ENCODE measurements around the gene HDAC5. TPM values are rescaled to one million over a fixed set of nuclear protein-coding genes. Genes with fewer than 3 reads are reported as not detected.
"Not testable (repeated sequence)": the region's sequence is repeated elsewhere in the genome, so short reads cannot be mapped to it uniquely, and the experiment has no call there.

Gene HDAC5
- total RNA-seq, 1 experiment from 2014 or later = 22.4 TPM

GRCh38 chr17:44106801-44107200 lies 16.6 kb downstream of the HDAC5 start:
- BruUV-seq (replicated peaks) = no TSS peak
- intact Hi-C loops (cut with micrococcal nuclease; ENCODE audit: unreplicated experiment) = no loop called here
- CTCF ChIA-PET = interaction anchor here (0.6 to 0.9 kb wide), 4 partner anchors 9 to 328 kb away, joined by 3 to 6 read pairs (median 4); partner anchors contain the start of gene DUSP3
- no peak for TF ChIP-seq CTCF (IDR thresholded peaks at IDR 0.05; ENCODE audit: unreplicated experiment)
- Mint-ChIP-seq H3K36me3 (ENCODE audit: insufficient read depth, unreplicated experiment) (peaks cover 9% of the 10 kb centered on the region), H3K27ac (ENCODE audit: unreplicated experiment) (no peak overlapping the region), H3K27me3 (ENCODE audit: unreplicated experiment) (no peaks in the 10 kb centered on the region), H3K9me3 (ENCODE audit: low read depth, unreplicated experiment) (no peaks in the 10 kb centered on the region), H3K4me1 (ENCODE audit: low read depth, unreplicated experiment) (peaks cover 9% of the 10 kb centered on the region), H3K4me3 (ENCODE audit: low read depth, unreplicated experiment) (no peak overlapping the region)
- no peak for DNase-seq

- TF ChIP-seq CTCF (IDR thresholded peaks at IDR 0.05; ENCODE audit: unreplicated experiment) = no peak
- Mint-ChIP-seq H3K27me3 (ENCODE audit: unreplicated experiment) (no peaks in the 10 kb centered on the region), H3K27ac (ENCODE audit: unreplicated experiment) (no peak overlapping the region), H3K9me3 (ENCODE audit: low read depth, unreplicated experiment) (no peaks in the 10 kb centered on the region), H3K4me3 (ENCODE audit: low read depth, unreplicated experiment) (no peak overlapping the region), H3K36me3 (ENCODE audit: insufficient read depth, unreplicated experiment) (peaks cover under 1% of the 10 kb centered on the region), H3K4me1 (ENCODE audit: low read depth, unreplicated experiment) (peaks cover 9% of the 10 kb centered on the region)
- no TSS peak for BruUV-seq (replicated peaks)
- intact Hi-C loops (cut with micrococcal nuclease; ENCODE audit: unreplicated experiment) = no loop called here
- CTCF ChIA-PET = no interaction called here
- no peak for DNase-seq
These were observed 17.5 kb downstream of the HDAC5 start for GRCh38 chr17:44105941-44106340.

- Mint-ChIP-seq H3K4me1 (ENCODE audit: low read depth, unreplicated experiment) (peaks cover 9% of the 10 kb centered on the region), H3K9me3 (ENCODE audit: low read depth, unreplicated experiment) (no peaks in the 10 kb centered on the region), H3K4me3 (ENCODE audit: low read depth, unreplicated experiment) (no peak overlapping the region), H3K27ac (ENCODE audit: unreplicated experiment) (no peak overlapping the region), H3K36me3 (ENCODE audit: insufficient read depth, unreplicated experiment) (no peaks in the 10 kb centered on the region), H3K27me3 (ENCODE audit: unreplicated experiment) (no peaks in the 10 kb centered on the region)
- intact Hi-C loops (cut with micrococcal nuclease; ENCODE audit: unreplicated experiment) = no loop called here
- BruUV-seq (replicated peaks) = no TSS peak
- CTCF ChIA-PET = no interaction called here
- no peak for TF ChIP-seq CTCF (IDR thresholded peaks at IDR 0.05; ENCODE audit: unreplicated experiment)
- DNase-seq = no peak
These were observed 18.0 kb downstream of the HDAC5 start for GRCh38 chr17:44105483-44105882.

- DNase-seq = no peak
- Mint-ChIP-seq H3K4me1 (ENCODE audit: low read depth, unreplicated experiment) (peaks cover 9% of the 10 kb centered on the region), H3K36me3 (ENCODE audit: insufficient read depth, unreplicated experiment) (peaks cover 4% of the 10 kb centered on the region), H3K27me3 (ENCODE audit: unreplicated experiment) (no peaks in the 10 kb centered on the region), H3K27ac (ENCODE audit: unreplicated experiment) (peak overlapping the region; percentile 13), H3K4me3 (ENCODE audit: low read depth, unreplicated experiment) (no peak overlapping the region), H3K9me3 (ENCODE audit: low read depth, unreplicated experiment) (no peaks in the 10 kb centered on the region)
- TF ChIP-seq CTCF (IDR thresholded peaks at IDR 0.05; ENCODE audit: unreplicated experiment) = no peak
- CTCF ChIA-PET = interaction anchor here (0.6 to 1.9 kb wide), 2 partner anchors 12 to 70 kb away, joined by 7 to 13 read pairs; no protein-coding TSS in a partner anchor
- intact Hi-C loops (cut with micrococcal nuclease; ENCODE audit: unreplicated experiment) = no loop called here
- no TSS peak for BruUV-seq (replicated peaks)
These were observed 20.4 kb downstream of the HDAC5 start for GRCh38 chr17:44102849-44103622.

- H3K27ac Mint-ChIP-seq (ENCODE audit: unreplicated experiment); H3K36me3 Mint-ChIP-seq (ENCODE audit: insufficient read depth, unreplicated experiment); H3K27me3 Mint-ChIP-seq (ENCODE audit: unreplicated experiment); DNase-seq; H3K4me1 Mint-ChIP-seq (ENCODE audit: low read depth, unreplicated experiment); BruUV-seq (replicated peaks); H3K9me3 Mint-ChIP-seq (ENCODE audit: low read depth, unreplicated experiment); intact Hi-C loops (cut with micrococcal nuclease; ENCODE audit: unreplicated experiment); H3K4me3 Mint-ChIP-seq (ENCODE audit: low read depth, unreplicated experiment): not testable (repeated sequence)
- CTCF ChIA-PET = interaction anchor here (1.9 kb wide), 1 partner anchor 14 kb away, joined by 7 read pairs; no protein-coding TSS in a partner anchor
These were observed 21.6 kb downstream of the HDAC5 start for GRCh38 chr17:44101858-44102257.
